Activated naive CD4-positive, alpha-beta T cell treated with anti-CD3 and anti-CD28 coated beads, Interleukin-2, amount 50 U/mL, for 16 hours (primary cell): ENCODE data around the gene HMCN2.

Source experiments
- DNase-seq: peaks from one replicate; pipeline ENCODE4 v3.0.0-alpha.2; 2020

HMCN2 gene

DNA sequence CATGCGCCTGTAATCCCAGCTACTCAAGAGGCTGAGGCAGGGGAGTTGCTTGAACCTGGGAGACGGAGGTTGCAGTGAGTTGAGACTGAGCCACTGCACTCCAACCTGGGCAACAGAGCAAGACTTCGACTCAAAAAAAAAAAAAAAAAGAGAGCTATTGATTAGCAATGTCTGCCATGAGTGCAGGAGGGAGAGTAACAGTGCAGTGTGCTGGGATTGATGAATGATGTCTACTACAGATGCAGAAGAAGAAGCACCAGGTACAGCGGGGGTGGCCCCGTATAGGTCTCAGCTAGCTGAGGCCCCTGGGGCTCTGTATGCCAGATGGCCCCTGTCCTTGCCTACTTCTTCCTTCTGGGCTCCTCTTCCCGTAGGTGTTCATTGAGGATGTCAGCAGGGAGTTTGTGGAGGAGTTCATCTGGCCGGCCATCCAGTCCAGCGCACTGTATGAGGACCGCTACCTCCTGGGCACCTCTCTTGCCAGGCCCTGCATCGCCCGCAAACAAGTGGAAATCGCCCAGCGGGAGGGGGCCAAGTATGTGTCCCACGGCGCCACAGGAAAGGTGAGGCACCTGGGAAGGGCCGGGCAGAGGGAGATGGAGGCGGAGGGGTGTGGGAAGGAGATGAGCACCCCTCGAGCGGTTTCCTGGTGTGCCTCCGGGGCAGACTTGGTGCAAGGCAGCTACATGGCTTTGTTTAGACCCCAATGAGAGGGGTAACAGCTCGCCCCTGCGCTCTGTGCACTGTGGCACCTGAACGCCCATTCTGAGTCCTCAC is 192.7 kb downstream of the HMCN2 start:
- DNase-seq: no peak

DNA sequence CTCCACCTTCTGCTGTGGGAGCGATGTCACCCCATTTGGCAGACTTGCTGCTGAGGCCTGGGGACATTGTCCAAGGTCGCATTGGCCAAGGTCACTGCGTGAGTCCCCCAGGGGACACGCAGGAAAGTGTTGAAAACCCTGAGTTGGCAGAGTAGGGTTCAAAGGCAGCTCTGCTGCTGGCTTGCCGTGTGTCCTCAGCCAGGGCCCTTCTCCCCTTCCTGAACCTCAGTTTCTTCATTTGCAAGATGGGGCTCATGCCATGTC is 193.2 kb downstream of the HMCN2 start:
- no peak for DNase-seq

DNA sequence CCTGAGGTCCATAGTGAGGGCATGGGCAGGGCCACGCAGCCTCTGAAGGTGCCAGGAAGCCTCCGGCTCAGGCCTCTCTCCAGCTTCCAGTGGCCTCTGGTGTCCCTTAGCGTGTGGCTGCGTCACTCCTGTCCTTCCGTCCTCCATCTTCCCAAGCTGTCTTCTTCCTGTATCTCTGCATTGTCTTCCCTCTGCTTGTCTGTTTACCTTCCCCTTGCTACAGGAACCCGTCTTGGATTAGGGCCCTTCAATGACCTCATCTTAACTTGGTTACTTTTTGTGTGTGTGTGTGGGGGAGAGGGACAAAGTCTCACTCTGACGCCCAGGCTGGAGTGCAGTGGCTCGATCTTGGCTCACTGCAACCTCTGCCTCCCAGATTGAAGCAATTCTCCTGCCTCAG is 193.6 kb downstream of the HMCN2 start:
- DNase-seq: no peak

GRCh38 chr9:130459941-130460669 is 194.5 kb downstream of the HMCN2 start:
- DNase-seq: no peak

- DNase-seq: peak; percentile 74
Measured at GRCh38 chr9:130461218-130461630, 195.7 kb downstream of the HMCN2 start.

GRCh38 chr9:130461731-130462130 is 196.2 kb downstream of the HMCN2 start:
- DNase-seq: no peak

DNA sequence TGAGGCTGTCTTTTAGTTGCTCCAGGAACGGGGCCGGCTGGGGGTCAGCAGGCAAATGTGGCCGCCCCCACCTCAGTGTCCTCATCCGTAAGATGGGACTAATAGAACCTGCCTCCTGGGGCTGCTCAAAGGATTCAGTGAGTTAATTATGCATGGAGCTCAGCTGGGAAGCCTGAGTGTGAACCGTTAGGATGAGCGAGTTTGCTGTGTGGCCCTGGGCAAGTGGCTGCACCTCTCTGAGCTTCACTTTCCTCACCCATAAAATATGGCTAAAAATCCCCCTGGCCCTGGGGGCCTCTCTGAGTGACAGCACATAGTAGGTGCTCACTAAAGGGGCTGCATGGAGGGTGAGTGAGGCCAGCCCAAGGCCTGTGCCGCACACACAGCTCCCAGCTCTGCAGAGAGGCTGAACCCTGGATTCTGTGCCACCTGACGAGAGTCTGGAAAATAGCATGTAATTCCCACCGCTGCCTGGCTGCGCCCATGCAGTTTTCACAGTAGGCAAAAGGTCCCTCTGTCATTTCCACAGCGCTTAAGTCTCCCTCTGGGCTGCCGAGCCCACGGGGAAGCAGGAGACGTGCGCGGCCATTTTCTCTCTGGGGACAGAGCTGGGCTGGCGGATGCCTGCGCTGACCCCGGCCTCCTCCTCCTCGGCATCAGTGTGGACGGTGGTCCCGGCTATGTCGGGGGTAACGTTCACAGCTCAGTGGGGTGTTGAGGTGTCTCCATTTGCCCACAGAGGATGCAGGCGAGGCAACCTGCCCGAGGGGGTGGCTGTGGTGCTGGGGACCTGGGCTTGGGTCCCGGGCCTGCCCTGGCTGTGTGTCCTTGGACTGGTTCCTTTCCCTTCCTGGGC is 197.4 kb downstream of the HMCN2 start:
- DNase-seq: no peak

- no peak for DNase-seq
Measured at GRCh38 chr9:130463763-130464745, 198.5 kb downstream of the HMCN2 start.

GRCh38 chr9:130465383-130466096 is 200.0 kb downstream of the HMCN2 start:
- no peak for DNase-seq

DNA sequence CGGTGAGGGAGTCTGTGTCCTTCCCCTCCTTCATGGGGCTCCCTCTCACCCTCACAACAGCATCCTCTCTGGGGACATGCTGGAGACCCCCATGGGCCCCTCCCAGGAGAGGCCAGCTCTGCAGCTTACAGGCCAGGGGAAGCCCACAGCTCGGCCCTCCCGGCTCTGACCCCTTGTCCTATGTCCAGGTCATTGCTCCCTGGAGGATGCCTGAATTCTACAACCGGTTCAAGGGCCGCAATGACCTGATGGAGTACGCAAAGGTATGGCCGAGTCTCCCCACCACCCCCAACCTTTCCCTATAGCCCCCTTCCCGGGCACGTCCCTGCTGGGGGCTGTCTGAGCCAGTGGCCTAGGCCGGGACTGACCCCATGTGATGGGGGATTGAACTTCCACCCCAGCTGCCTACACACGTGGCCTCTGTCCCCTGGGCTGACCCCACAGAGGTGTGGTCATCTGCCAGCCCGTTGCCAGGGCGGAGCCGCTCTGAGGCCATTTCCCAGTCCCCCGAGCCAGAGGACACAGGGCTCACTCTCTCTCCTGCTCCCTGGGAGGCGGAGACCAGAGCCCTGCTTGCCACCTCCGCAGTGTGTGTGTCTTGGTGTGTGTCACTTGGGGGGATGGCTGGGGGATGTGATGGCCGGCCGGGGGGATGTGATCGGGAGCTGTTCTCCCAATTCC is 201.1 kb downstream of the HMCN2 start:
- no peak for DNase-seq

- no peak for DNase-seq
Measured at GRCh38 chr9:130467316-130467715, 201.8 kb downstream of the HMCN2 start.

- no peak for DNase-seq
Measured at GRCh38 chr9:130468566-130468965, 203.0 kb downstream of the HMCN2 start.

- no peak for DNase-seq
Measured at GRCh38 chr9:130470269-130470668, 204.7 kb downstream of the HMCN2 start.

DNA sequence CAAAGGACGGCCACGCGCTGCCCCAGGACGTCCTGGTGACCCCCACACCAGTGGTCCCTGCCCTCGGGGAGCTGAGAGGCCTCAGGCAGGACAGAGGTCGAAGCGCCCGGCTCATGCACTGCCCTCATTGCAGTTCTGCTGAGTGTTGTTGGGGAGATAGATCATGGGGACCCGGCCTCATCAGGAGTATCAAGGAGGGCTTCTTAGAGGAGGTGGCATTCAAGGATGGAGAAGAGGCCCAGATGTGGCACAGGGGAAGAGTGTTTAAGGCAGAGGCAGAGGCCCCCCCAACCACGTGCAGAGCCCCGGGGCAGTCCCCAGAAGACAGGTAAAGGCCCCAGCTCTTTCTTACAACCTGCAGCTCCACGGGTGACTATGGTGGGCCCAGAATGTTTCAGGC is 205.4 kb downstream of the HMCN2 start:
- DNase-seq: no peak

- no peak for DNase-seq
Measured at GRCh38 chr9:130471411-130472183, 206.0 kb downstream of the HMCN2 start.

GRCh38 chr9:130472184-130472705 is 206.7 kb downstream of the HMCN2 start:
- no peak for DNase-seq

DNA sequence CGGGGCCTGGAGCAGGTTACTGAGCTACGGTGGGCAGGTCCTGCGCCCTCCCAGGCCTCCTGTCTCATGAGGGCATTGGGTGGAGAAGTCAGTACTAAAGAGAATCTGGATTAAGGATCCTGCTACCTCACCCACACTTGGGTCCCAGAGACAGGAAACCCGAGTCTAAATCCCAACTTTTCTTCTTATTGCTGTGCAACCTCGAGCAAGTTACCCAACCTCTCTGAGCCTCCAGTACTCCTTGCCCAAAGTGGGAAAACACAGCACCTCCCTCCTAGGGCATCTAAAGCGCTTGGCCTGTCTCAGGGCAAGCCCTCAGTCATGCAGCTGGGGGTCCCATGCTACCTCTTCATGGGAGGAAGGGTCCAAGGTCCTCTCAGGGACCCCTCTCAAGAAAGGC is 207.4 kb downstream of the HMCN2 start:
- no peak for DNase-seq

DNA sequence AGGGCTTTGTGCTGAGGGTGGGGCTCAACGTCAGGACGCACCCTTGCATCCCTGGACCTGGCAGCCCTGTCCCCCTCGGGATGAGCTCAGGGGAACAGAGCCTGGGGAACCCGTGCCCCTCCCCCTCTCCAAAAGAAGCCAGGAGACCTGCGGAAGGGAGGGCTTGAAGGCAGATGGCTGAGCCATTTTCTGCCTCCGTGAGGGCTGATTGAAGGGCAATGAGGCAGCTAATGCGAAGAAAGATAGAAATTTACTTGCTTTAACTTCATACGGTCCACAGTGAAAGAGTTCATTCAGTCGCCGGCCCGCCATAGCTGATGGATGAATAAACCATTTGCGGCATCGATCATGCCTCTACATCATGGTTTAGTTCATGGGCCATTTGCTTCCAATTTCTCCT is 208.0 kb downstream of the HMCN2 start:
- no peak for DNase-seq

DNA sequence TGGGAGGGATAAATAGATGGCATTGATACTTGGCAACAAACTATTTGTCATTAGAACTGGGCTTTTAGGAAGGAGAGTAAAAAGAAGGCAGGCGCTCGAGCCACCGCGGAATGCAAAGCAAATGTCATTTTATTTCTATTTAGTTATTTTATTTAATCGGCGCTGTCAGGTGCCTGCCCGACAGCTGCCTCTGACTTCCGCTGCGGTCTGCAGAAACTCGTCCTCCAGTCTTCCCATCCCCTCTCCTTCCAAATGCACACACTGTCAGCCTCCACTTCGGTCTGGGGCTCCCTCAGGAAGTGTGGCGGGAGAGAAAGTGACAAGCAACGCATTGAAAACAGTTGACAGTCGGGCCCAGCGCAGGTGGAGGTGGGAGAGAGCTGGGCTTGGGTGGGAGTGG is 208.5 kb downstream of the HMCN2 start:
- no peak for DNase-seq

GRCh38 chr9:130476151-130476730 is 210.7 kb downstream of the HMCN2 start:
- DNase-seq: no peak
